Caco-2 (cell line): ENCODE data around the gene CDYL2. TPM values are rescaled to one million over a fixed set of nuclear protein-coding genes. Genes with fewer than 3 reads are reported as not detected.

Experiments used
- BruUV-seq: library from RNA; stranded (reverse); fragments of 400-500 nt; replicated peaks from 2 replicates; lab custom pipeline; 2021; lab: Mats Ljungman, UMichigan
- CTCF ChIA-PET: fragments of 300-600 bp; sonication (Branson Sonifier 250); formaldehyde crosslinking; loops from one replicate; lab custom pipeline; 2022; ENCODE audit warnings: antibody characterized with exemption; lab: Charles Lee
- POLR2A ChIA-PET: fragments of 300-600 bp; sonication (Branson Sonifier 250); formaldehyde crosslinking; loops from one replicate; lab custom pipeline; 2022; ENCODE audit warnings: antibody characterized with exemption; lab: Charles Lee
- DNase-seq, 2 experiments: peaks; one replicate each; pipeline versions ENCODE4 v3.0.0 to v3.0.0-alpha.2; 2020 to 2022
- H3K27me3 ChIP-seq: replicated peaks from 2 replicates; pipeline ENCODE4 v1.6.0; 2011; ENCODE audit warnings: low read length; ENCODE audit not compliant: control insufficient read depth, insufficient read depth
- H3K36me3 ChIP-seq: 2 replicates; pipeline ENCODE4 v1.5.1; 2011; ENCODE audit warnings: low read length; ENCODE audit not compliant: control insufficient read depth, insufficient read depth
- H3K4me1 ChIP-seq: fragments of 250-450 bp; sonication (Bioruptor Pico); 2 replicates; pipeline ENCODE4 v1.5.1; 2020; ENCODE audit warnings: mild to moderate bottlenecking
- H3K4me3 ChIP-seq: 2 replicates; pipeline ENCODE4 v1.5.1; 2011; ENCODE audit warnings: low read depth, mild to moderate bottlenecking, control low read depth, low read length
- H3K9me3 ChIP-seq: fragments of 250-450 bp; sonication (Bioruptor Pico); 2 replicates; pipeline ENCODE4 v1.5.1; 2020; ENCODE audit warnings: mild to moderate bottlenecking, moderate library complexity
- H3K27ac Mint-ChIP-seq: one replicate; pipeline ENCODE4 v1.8.0; 2022; ENCODE audit warnings: mixed read lengths; ENCODE audit not compliant: unreplicated experiment
- H3K27me3 Mint-ChIP-seq: one replicate; pipeline ENCODE4 v1.8.0; 2022; ENCODE audit warnings: mixed read lengths; ENCODE audit not compliant: insufficient read depth, unreplicated experiment
- H3K36me3 Mint-ChIP-seq: one replicate; pipeline ENCODE4 v1.8.0; 2022; ENCODE audit warnings: mild to moderate bottlenecking, mixed read lengths; ENCODE audit not compliant: insufficient read depth, unreplicated experiment
- H3K4me1 Mint-ChIP-seq: one replicate; pipeline ENCODE4 v1.8.0; 2022; ENCODE audit warnings: low read depth, mixed read lengths; ENCODE audit not compliant: unreplicated experiment
- H3K4me3 Mint-ChIP-seq: one replicate; pipeline ENCODE4 v1.8.0; 2022; ENCODE audit warnings: mild to moderate bottlenecking, moderate library complexity, mixed read lengths; ENCODE audit not compliant: unreplicated experiment
- H3K9me3 Mint-ChIP-seq: one replicate; pipeline ENCODE4 v1.8.0; 2022; ENCODE audit warnings: mixed read lengths; ENCODE audit not compliant: unreplicated experiment
- intact Hi-C: fragments of 100-400 bp; cut with micrococcal nuclease; formaldehyde crosslinking; loops from one replicate; pipeline ENCODE4 v1.10.0; 2022; ENCODE audit not compliant: unreplicated experiment
- total RNA-seq: library from RNA; stranded (reverse); gene quantifications from 2 replicates; pipeline ENCODE4 v1.2.3, GENCODE V29; 2022
- TF ChIP-seq, protein P1 (sequence below), 2 experiments: fragments of 200-600 bp in 1 of 2; IDR thresholded peaks; 1 replicate in 1 of 2; 2 replicates in 1 of 2; pipeline versions ENCODE4 v1.5.1 to v1.8.0; 2011 to 2022; ENCODE audit warnings: antibody characterized with exemption in 1 of 2, control low read depth in 1 of 2, inconsistent platforms in 1 of 2, low read depth in 1 of 2, low read length in 1 of 2, mild to moderate bottlenecking in 1 of 2, moderate library complexity in 1 of 2; ENCODE audit not compliant: insufficient read depth in 1 of 2, severe bottlenecking in 1 of 2, unreplicated experiment in 1 of 2

CDYL2 gene
- total RNA-seq, 1 experiment from 2014 or later = 1.8 TPM

DNA sequence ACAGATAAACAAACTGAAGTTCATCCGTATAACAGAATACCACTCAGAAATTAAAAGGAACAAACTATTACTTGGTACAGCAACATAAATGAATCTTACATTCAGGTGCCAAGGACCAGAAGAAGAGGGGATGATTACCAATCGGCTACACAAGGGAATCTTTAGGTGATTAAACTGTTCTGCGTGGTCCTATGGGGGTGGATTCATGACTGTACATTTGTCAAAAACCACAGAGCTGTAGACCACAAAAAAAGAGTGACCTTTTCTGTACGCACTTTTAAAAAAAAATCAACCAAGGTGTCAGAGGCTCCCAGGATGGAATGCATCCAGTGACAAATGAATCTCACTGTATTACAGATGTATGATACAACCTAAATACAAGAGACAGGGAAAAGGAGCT, 110.8 kb downstream of the CDYL2 start:
- no peak overlapping the region for H3K4me3 ChIP-seq
- Mint-ChIP-seq H3K27me3 (peaks cover 20% of the 10 kb centered on the region), H3K9me3 (peaks cover 10% of the 10 kb centered on the region), H3K27ac (no peak overlapping the region), H3K4me1 (no peaks in the 10 kb centered on the region), H3K4me3 (no peak overlapping the region), H3K36me3 (no peaks in the 10 kb centered on the region)
- intact Hi-C loops = no loop called here
- DNase-seq = no peak
- POLR2A ChIA-PET = no interaction called here
- no peaks in the 10 kb centered on the region for H3K4me1 ChIP-seq
- no peaks in the 10 kb centered on the region for H3K36me3 ChIP-seq
- H3K9me3 ChIP-seq = no peaks in the 10 kb centered on the region
- H3K27me3 ChIP-seq = no peaks in the 10 kb centered on the region
- BruUV-seq = no TSS peak
- TF ChIP-seq, protein P1, sequence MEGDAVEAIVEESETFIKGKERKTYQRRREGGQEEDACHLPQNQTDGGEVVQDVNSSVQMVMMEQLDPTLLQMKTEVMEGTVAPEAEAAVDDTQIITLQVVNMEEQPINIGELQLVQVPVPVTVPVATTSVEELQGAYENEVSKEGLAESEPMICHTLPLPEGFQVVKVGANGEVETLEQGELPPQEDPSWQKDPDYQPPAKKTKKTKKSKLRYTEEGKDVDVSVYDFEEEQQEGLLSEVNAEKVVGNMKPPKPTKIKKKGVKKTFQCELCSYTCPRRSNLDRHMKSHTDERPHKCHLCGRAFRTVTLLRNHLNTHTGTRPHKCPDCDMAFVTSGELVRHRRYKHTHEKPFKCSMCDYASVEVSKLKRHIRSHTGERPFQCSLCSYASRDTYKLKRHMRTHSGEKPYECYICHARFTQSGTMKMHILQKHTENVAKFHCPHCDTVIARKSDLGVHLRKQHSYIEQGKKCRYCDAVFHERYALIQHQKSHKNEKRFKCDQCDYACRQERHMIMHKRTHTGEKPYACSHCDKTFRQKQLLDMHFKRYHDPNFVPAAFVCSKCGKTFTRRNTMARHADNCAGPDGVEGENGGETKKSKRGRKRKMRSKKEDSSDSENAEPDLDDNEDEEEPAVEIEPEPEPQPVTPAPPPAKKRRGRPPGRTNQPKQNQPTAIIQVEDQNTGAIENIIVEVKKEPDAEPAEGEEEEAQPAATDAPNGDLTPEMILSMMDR (IDR thresholded peaks at IDR 0.05; ENCODE audit: insufficient read depth in 1 of 2, low read depth in 1 of 2, low read length in 1 of 2, severe bottlenecking in 1 of 2, unreplicated experiment in 1 of 2) = no peak
- CTCF ChIA-PET = no interaction called here

DNA sequence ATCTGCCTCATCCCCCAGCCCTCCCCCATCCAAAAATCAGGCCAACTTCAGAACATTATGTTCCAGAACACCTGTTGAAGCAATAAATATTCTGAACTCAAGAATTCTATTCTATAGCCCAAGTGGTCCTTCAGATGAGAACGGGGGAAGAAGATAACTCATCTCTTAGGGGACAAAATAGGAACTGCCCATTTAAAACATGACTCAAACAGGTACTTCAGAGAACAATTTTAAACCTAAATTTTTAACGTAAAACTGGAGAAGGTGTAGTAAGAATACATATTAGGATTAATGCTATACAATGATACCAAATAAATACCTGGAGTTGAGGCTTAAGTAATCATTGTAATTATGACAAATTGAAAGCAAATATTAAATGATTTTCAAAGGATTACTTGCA, 112.1 kb downstream of the CDYL2 start:
- CTCF ChIA-PET = no interaction called here

DNA sequence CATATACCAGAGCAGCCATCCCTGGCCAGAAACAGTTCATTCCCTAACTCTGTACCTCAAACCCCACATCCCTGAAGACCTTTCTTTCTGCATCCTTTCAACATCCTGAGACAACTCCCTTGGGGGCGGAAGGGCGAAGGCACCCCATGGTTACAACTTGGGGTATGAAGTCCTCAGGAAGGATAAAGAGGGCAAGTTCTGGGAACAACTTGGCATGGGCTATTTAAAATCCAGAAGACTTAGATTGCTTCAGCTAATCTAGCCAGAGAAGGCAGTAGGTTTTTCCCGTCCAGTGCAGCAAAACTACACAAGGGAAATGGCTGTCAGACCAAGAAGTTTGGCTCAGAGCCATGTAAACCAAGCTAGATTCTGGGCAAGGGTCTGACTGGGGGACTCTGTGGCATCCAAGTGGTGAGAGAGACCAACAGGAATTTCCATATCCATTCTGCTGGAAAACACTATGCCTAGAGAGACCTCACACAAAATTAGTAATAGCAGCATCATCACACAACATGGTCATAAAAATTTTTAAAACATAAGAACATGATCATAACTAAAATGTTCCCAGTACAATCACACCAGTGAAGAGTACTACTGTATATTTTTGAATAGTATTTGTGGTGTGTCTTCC, 113.2 kb downstream of the CDYL2 start:
- Histone ChIP-seq H3K36me3 (no peaks in the 10 kb centered on the region), H3K4me1 (no peaks in the 10 kb centered on the region), H3K9me3 (no peaks in the 10 kb centered on the region), H3K27me3 (no peaks in the 10 kb centered on the region), H3K4me3 (no peak overlapping the region)
- TF ChIP-seq, protein P1 (IDR thresholded peaks at IDR 0.05; ENCODE audit: insufficient read depth in 1 of 2, low read depth in 1 of 2, low read length in 1 of 2, severe bottlenecking in 1 of 2, unreplicated experiment in 1 of 2) = no peak
- intact Hi-C loops = no loop called here
- Mint-ChIP-seq H3K27ac (no peak overlapping the region), H3K27me3 (peaks cover 17% of the 10 kb centered on the region), H3K4me1 (peaks cover 8% of the 10 kb centered on the region), H3K4me3 (no peak overlapping the region), H3K36me3 (no peaks in the 10 kb centered on the region), H3K9me3 (peaks cover 15% of the 10 kb centered on the region)
- BruUV-seq = no TSS peak
- no peak for DNase-seq
- POLR2A ChIA-PET = no interaction called here
- CTCF ChIA-PET = no interaction called here

More for the DNA sequence above, 112.1 kb downstream of the CDYL2 start:
- Mint-ChIP-seq H3K27me3 (peaks cover 20% of the 10 kb centered on the region), H3K4me3 (no peak overlapping the region), H3K36me3 (no peaks in the 10 kb centered on the region), H3K27ac (no peak overlapping the region), H3K4me1 (peaks cover 5% of the 10 kb centered on the region), H3K9me3 (peaks cover 15% of the 10 kb centered on the region)
- H3K4me3 ChIP-seq = no peak overlapping the region
- intact Hi-C loops = no loop called here
- H3K36me3 ChIP-seq = no peaks in the 10 kb centered on the region
- no TSS peak for BruUV-seq
- no peak for DNase-seq
- no peaks in the 10 kb centered on the region for H3K9me3 ChIP-seq
- POLR2A ChIA-PET = no interaction called here
- TF ChIP-seq, protein P1 (IDR thresholded peaks at IDR 0.05; ENCODE audit: insufficient read depth in 1 of 2, low read depth in 1 of 2, low read length in 1 of 2, severe bottlenecking in 1 of 2, unreplicated experiment in 1 of 2) = no peak
- H3K27me3 ChIP-seq = no peaks in the 10 kb centered on the region
- no peaks in the 10 kb centered on the region for H3K4me1 ChIP-seq
